Measurements from ENCODE around the gene KCNN3.

GRCh38 chr1:154844297-154844681 is 25.8 kb downstream of the KCNN3 start:
- TF ChIP-seq POLR2A (IDR thresholded peaks at IDR 0.05; ENCODE audit: extremely low read depth, insufficient read length), result no peak
- no peak for TF ChIP-seq CTCF (IDR thresholded peaks at IDR 0.05; ENCODE audit: low read depth, low read length)
- no peak for TF ChIP-seq MYC (IDR thresholded peaks at IDR 0.05; ENCODE audit: low read depth, low read length)
- TF ChIP-seq MAX (IDR thresholded peaks at IDR 0.05; ENCODE audit: low read depth, low read length), result no peak
